Common myeloid progenitor, CD34-positive (primary cell): ENCODE data around the gene GDPD5.
A peak's percentile ranks its signal among the peaks of the same experiment; 100 is the strongest.

ENCODE experiments used
- CTCF ChIA-PET: fragments of 350-600 bp; sonication (Branson Sonifier 250); formaldehyde crosslinking; loops from one replicate; lab custom pipeline; 2021; ENCODE audit warnings: antibody characterized with exemption; lab: Charles Lee
- POLR2A ChIA-PET: fragments of 350-600 bp; sonication (Branson Sonifier 250); formaldehyde crosslinking; loops from one replicate; lab custom pipeline; 2021; ENCODE audit warnings: antibody characterized with exemption; lab: Charles Lee
- DNase-seq, 3 donors: peaks; one replicate each; pipeline versions ENCODE4 v3.0.0 to v3.0.0-alpha.2; 2013
- H3K27ac ChIP-seq, 2 experiments: 1 replicate in 1 of 2; 2 replicates in 1 of 2; pipeline ENCODE4 v1.7.0; 2013; ENCODE audit warnings: inconsistent platforms in 2 of 2, low read length in 2 of 2, mild to moderate bottlenecking in 2 of 2, low read depth in 1 of 2, moderate library complexity in 1 of 2; ENCODE audit not compliant: severe bottlenecking in 2 of 2, insufficient read depth in 1 of 2, poor library complexity in 1 of 2
- H3K27me3 ChIP-seq, 5 experiments: replicated peaks in 2 of 5; 1 replicate in 3 of 5; 2 replicates in 2 of 5; pipeline versions ENCODE4 v1.6.1 to v1.7.0; 2013; ENCODE audit warnings: low read length in 4 of 5, mild to moderate bottlenecking in 2 of 5, moderate library complexity in 2 of 5, inconsistent platforms in 1 of 5; ENCODE audit not compliant: insufficient read depth in 5 of 5, control insufficient read depth in 4 of 5
- H3K36me3 ChIP-seq, 4 experiments: 1 replicate in 2 of 4; 2 replicates in 2 of 4; pipeline versions ENCODE4 v1.6.1 to v1.7.0; 2013; ENCODE audit warnings: low read length in 3 of 4, control low read depth in 1 of 4, mild to moderate bottlenecking in 1 of 4; ENCODE audit not compliant: control insufficient read depth in 4 of 4, insufficient read depth in 4 of 4
- H3K4me1 ChIP-seq, 4 experiments: 1 replicate in 3 of 4; 2 replicates in 1 of 4; pipeline versions ENCODE4 v1.6.1 to v1.7.1; 2013; ENCODE audit warnings: low read length in 3 of 4, mild to moderate bottlenecking in 3 of 4, control low read depth in 1 of 4, inconsistent platforms in 1 of 4, moderate library complexity in 1 of 4; ENCODE audit not compliant: control insufficient read depth in 4 of 4, insufficient read depth in 4 of 4; ENCODE audit errors: control extremely low read depth in 1 of 4
- H3K4me3 ChIP-seq, 7 experiments: 1 replicate in 4 of 7; 2 replicates in 3 of 7; pipeline versions ENCODE4 v1.5.1 to v1.7.0; 2013; ENCODE audit warnings: mild to moderate bottlenecking in 7 of 7, low read length in 6 of 7, moderate library complexity in 6 of 7, inconsistent platforms in 2 of 7, low read depth in 2 of 7, control low read depth in 1 of 7; ENCODE audit not compliant: insufficient read depth in 4 of 7, control insufficient read depth in 1 of 7; ENCODE audit errors: extremely low read depth in 1 of 7
- H3K9me3 ChIP-seq, 5 experiments: 1 replicate in 4 of 5; 2 replicates in 1 of 5; pipeline versions ENCODE4 v1.6.1 to v1.7.1; 2013; ENCODE audit warnings: low read length in 4 of 5, mild to moderate bottlenecking in 2 of 5, inconsistent platforms in 1 of 5, low read depth in 1 of 5, moderate library complexity in 1 of 5; ENCODE audit not compliant: control insufficient read depth in 4 of 5, insufficient read depth in 2 of 5; ENCODE audit errors: control extremely low read depth in 1 of 5
- whole genome bisulfite sequencing: methylation state at CpG from one replicate; pipeline ENCODE4 v1.1.5; 2013; ENCODE audit not compliant: insufficient coverage; 5-methylcytosine and 5-hydroxymethylcytosine counted together

Gene GDPD5

GRCh38 chr11:75481922-75482606, 43.7 kb downstream of the GDPD5 start:
- no peaks in the 10 kb centered on the region for H3K9me3 ChIP-seq
- no peaks in the 10 kb centered on the region for H3K27me3 ChIP-seq
- 88% methylated on average over 7 of the region's 12 CpGs for WGBS
- H3K4me3 ChIP-seq, result no peak overlapping the region
- H3K4me1 ChIP-seq, result peaks cover 0 to 10% (median 0%) of the 10 kb centered on the region in 4 experiments
- CTCF ChIA-PET, result interaction anchor here (0.6 to 0.9 kb wide), 3 partner anchors 10 to 39 kb away, joined by 3 read pairs; no protein-coding TSS in a partner anchor
- POLR2A ChIA-PET, result no interaction called here
- peaks cover 0 to 3% (median 0%) of the 10 kb centered on the region in 4 experiments for H3K36me3 ChIP-seq
- no peak overlapping the region for H3K27ac ChIP-seq
- DNase-seq, result peak in 2 of 3 donors; percentile 7 to 60

GRCh38 chr11:75481223-75481921, 44.4 kb downstream of the GDPD5 start:
- H3K27me3 ChIP-seq, result no peaks in the 10 kb centered on the region
- ChIA-PET POLR2A (no interaction called here), CTCF (interaction anchor here (0.6 to 0.9 kb wide), 3 partner anchors 11 to 39 kb away, joined by 3 read pairs; no protein-coding TSS in a partner anchor)
- H3K4me3 ChIP-seq, result no peak overlapping the region
- no peak for DNase-seq
- 93% methylated on average over 5 of the region's 9 CpGs for WGBS
- H3K36me3 ChIP-seq, result peaks cover 0 to 3% (median 0%) of the 10 kb centered on the region in 4 experiments
- peaks cover 0 to 14% (median 0%) of the 10 kb centered on the region in 4 experiments for H3K4me1 ChIP-seq
- no peaks in the 10 kb centered on the region for H3K9me3 ChIP-seq
- peak overlapping the region in 1 of 2 experiments; percentile 36 for H3K27ac ChIP-seq

GRCh38 chr11:75480185-75481175, 45.3 kb downstream of the GDPD5 start:
- POLR2A ChIA-PET, result no interaction called here
- H3K4me3 ChIP-seq, result no peak overlapping the region
- H3K27me3 ChIP-seq, result no peaks in the 10 kb centered on the region
- peaks cover 0 to 3% (median 0%) of the 10 kb centered on the region in 4 experiments for H3K36me3 ChIP-seq
- H3K4me1 ChIP-seq, result peaks cover 0 to 23% (median 7%) of the 10 kb centered on the region in 4 experiments
- H3K9me3 ChIP-seq, result no peaks in the 10 kb centered on the region
- H3K27ac ChIP-seq, result peak overlapping the region in 1 of 2 experiments; percentile 36
- CTCF ChIA-PET, result interaction anchor here (0.6 to 1.1 kb wide), 6 partner anchors 30 to 206 kb away, joined by 3 to 5 read pairs (median 3); no protein-coding TSS in a partner anchor
- peak; percentile 18 to 91 (median 64) for DNase-seq
- 74% methylated on average over 6 of the region's 10 CpGs for WGBS

- CTCF ChIA-PET, result interaction anchor here (0.7 to 1.1 kb wide), 2 partner anchors 35 to 43 kb away, joined by 3 to 5 read pairs; no protein-coding TSS in a partner anchor
Measured at GRCh38 chr11:75479597-75480145, 46.1 kb downstream of the GDPD5 start.

GRCh38 chr11:75478783-75479596, 46.8 kb downstream of the GDPD5 start:
- DNase-seq, result no peak
- H3K36me3 ChIP-seq, result peaks cover 0 to 3% (median 0%) of the 10 kb centered on the region in 4 experiments
- peaks cover 0 to 37% (median 19%) of the 10 kb centered on the region in 4 experiments for H3K4me1 ChIP-seq
- H3K9me3 ChIP-seq, result no peaks in the 10 kb centered on the region
- H3K27ac ChIP-seq, result no peak overlapping the region
- ChIA-PET CTCF (interaction anchor here (1.1 to 1.4 kb wide), 3 partner anchors 22 to 50 kb away, joined by 3 to 4 read pairs (median 3); no protein-coding TSS in a partner anchor), POLR2A (no interaction called here)
- 96% methylated on average over 3 of the region's 5 CpGs for WGBS
- no peak overlapping the region for H3K4me3 ChIP-seq
- H3K27me3 ChIP-seq, result no peaks in the 10 kb centered on the region

More at GRCh38 chr11:75479597-75480145, 46.1 kb downstream of the GDPD5 start:
- DNase-seq, result no peak
- Histone ChIP-seq H3K27me3 (no peaks in the 10 kb centered on the region), H3K36me3 (peaks cover 0 to 3% (median 0%) of the 10 kb centered on the region in 4 experiments), H3K4me1 (peaks cover 0 to 30% (median 14%) of the 10 kb centered on the region in 4 experiments), H3K9me3 (no peaks in the 10 kb centered on the region), H3K27ac (no peak overlapping the region), H3K4me3 (no peak overlapping the region)
- 86% methylated on average over 1 of the region's 4 CpGs for WGBS
- POLR2A ChIA-PET, result no interaction called here
